DND-41 (cell line): ENCODE data around the gene KLHL6.

Experiments used
- ATAC-seq: fragments of 200-7000 bp; cut with Tn5 transposase; 3 replicates; pipeline ENCODE4 v1.9.1; 2021; ENCODE audit warnings: low read depth; ENCODE audit not compliant: insufficient read depth
- DNase-seq: peaks from one replicate; pipeline ENCODE4 v3.0.0-alpha.2; 2020
- H2AFZ ChIP-seq: 2 replicates; pipeline ENCODE4 v1.6.0; 2012; ENCODE audit warnings: low read depth, low read length
- H3K27ac ChIP-seq: 2 replicates; pipeline ENCODE4 v1.5.1; 2012; ENCODE audit warnings: low read length, inconsistent platforms
- H3K27me3 ChIP-seq: fragments of 200-600 bp; sonication (generic); 2 replicates; pipeline ENCODE4 v1.6.0; 2012; ENCODE audit warnings: low read length, mild to moderate bottlenecking, inconsistent platforms; ENCODE audit not compliant: insufficient read depth, poor library complexity
- H3K36me3 ChIP-seq: 2 replicates; pipeline ENCODE4 v1.5.1; 2012; ENCODE audit warnings: low read length, inconsistent platforms; ENCODE audit not compliant: insufficient read depth
- H3K4me1 ChIP-seq: 2 replicates; pipeline ENCODE4 v1.5.1; 2012; ENCODE audit warnings: mild to moderate bottlenecking, low read length; ENCODE audit not compliant: insufficient read depth
- H3K4me2 ChIP-seq: 2 replicates; pipeline ENCODE4 v1.6.0; 2012; ENCODE audit warnings: mild to moderate bottlenecking, moderate library complexity, low read length, inconsistent platforms; ENCODE audit not compliant: insufficient read depth
- H3K4me3 ChIP-seq, 2 experiments: fragments of 200-600 bp in 1 of 2; shearing (Covaris generic) in 1 of 2; 2 replicates each; pipeline ENCODE4 v1.5.1; 2012 to 2016; ENCODE audit warnings: inconsistent platforms in 2 of 2, low read length in 2 of 2, mild to moderate bottlenecking in 2 of 2, low read depth in 1 of 2, moderate library complexity in 1 of 2
- H3K79me2 ChIP-seq: 2 replicates; pipeline ENCODE4 v1.6.0; 2012; ENCODE audit warnings: low read length, inconsistent platforms; ENCODE audit not compliant: insufficient read depth
- H3K9ac ChIP-seq: 2 replicates; pipeline ENCODE4 v1.6.0; 2012; ENCODE audit warnings: low read depth, mild to moderate bottlenecking, inconsistent platforms, low read length, moderate library complexity
- H3K9me3 ChIP-seq: 2 replicates; pipeline ENCODE4 v1.5.1; 2012; ENCODE audit warnings: low read length, moderate library complexity, mild to moderate bottlenecking, inconsistent platforms; ENCODE audit not compliant: insufficient read depth, severe bottlenecking
- H4K20me1 ChIP-seq: 2 replicates; pipeline ENCODE4 v1.6.0; 2012; ENCODE audit warnings: low read length; ENCODE audit not compliant: insufficient read depth
- EZH2 ChIP-seq: IDR thresholded peaks from 3 replicates; pipeline ENCODE4 v1.6.1; 2012; ENCODE audit warnings: borderline replicate concordance, low read depth, mild to moderate bottlenecking, moderate library complexity, low read length, inconsistent platforms; ENCODE audit not compliant: severe bottlenecking
- TF ChIP-seq, protein P1 (sequence below): IDR thresholded peaks from 2 replicates; pipeline ENCODE4 v1.5.1; 2012; ENCODE audit warnings: borderline replicate concordance, low read length, moderate library complexity, mild to moderate bottlenecking; ENCODE audit not compliant: poor library complexity, severe bottlenecking; ENCODE audit errors: extremely low read depth

KLHL6 gene

GRCh38 chr3:183538486-183538885 is 17.0 kb downstream of the KLHL6 start:
- ATAC-seq (no peak), DNase-seq (no peak)
- no peak overlapping the region for H3K4me3 ChIP-seq
- no peak overlapping the region for H3K27ac ChIP-seq
- TF ChIP-seq, protein P1, sequence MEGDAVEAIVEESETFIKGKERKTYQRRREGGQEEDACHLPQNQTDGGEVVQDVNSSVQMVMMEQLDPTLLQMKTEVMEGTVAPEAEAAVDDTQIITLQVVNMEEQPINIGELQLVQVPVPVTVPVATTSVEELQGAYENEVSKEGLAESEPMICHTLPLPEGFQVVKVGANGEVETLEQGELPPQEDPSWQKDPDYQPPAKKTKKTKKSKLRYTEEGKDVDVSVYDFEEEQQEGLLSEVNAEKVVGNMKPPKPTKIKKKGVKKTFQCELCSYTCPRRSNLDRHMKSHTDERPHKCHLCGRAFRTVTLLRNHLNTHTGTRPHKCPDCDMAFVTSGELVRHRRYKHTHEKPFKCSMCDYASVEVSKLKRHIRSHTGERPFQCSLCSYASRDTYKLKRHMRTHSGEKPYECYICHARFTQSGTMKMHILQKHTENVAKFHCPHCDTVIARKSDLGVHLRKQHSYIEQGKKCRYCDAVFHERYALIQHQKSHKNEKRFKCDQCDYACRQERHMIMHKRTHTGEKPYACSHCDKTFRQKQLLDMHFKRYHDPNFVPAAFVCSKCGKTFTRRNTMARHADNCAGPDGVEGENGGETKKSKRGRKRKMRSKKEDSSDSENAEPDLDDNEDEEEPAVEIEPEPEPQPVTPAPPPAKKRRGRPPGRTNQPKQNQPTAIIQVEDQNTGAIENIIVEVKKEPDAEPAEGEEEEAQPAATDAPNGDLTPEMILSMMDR, result no peak
- no peak for TF ChIP-seq EZH2
- no peak overlapping the region for H2AFZ ChIP-seq
- no peaks in the 10 kb centered on the region for H3K4me1 ChIP-seq
- H4K20me1 ChIP-seq, result peaks cover 33% of the 10 kb centered on the region
- H3K79me2 ChIP-seq, result peaks cover 41% of the 10 kb centered on the region
- no peaks in the 10 kb centered on the region for H3K27me3 ChIP-seq
- H3K9ac ChIP-seq, result no peak overlapping the region
- no peaks in the 10 kb centered on the region for H3K36me3 ChIP-seq
- H3K4me2 ChIP-seq, result no peak overlapping the region
- no peaks in the 10 kb centered on the region for H3K9me3 ChIP-seq

- Histone ChIP-seq H3K4me2 (no peak overlapping the region), H3K79me2 (peaks cover 37% of the 10 kb centered on the region)
- ATAC-seq, result no peak
Measured at GRCh38 chr3:183537295-183537730, 18.2 kb downstream of the KLHL6 start.

GRCh38 chr3:183536238-183536880 is 19.1 kb downstream of the KLHL6 start:
- TF ChIP-seq, protein P1, result no peak
- TF ChIP-seq EZH2, result no peak
- Histone ChIP-seq H3K9me3 (no peaks in the 10 kb centered on the region), H3K9ac (no peak overlapping the region), H3K27ac (no peak overlapping the region), H2AFZ (no peak overlapping the region), H3K79me2 (peaks cover 34% of the 10 kb centered on the region), H3K4me1 (no peaks in the 10 kb centered on the region), H3K27me3 (no peaks in the 10 kb centered on the region), H3K4me3 (no peak overlapping the region), H3K36me3 (no peaks in the 10 kb centered on the region), H4K20me1 (peaks cover 33% of the 10 kb centered on the region), H3K4me2 (no peak overlapping the region)
- ATAC-seq (no peak), DNase-seq (no peak)

More at GRCh38 chr3:183537295-183537730, 18.2 kb downstream of the KLHL6 start:
- Histone ChIP-seq H3K9ac (no peak overlapping the region), H3K27me3 (no peaks in the 10 kb centered on the region), H3K36me3 (no peaks in the 10 kb centered on the region), H2AFZ (no peak overlapping the region), H3K4me1 (no peaks in the 10 kb centered on the region), H3K4me3 (no peak overlapping the region), H3K9me3 (no peaks in the 10 kb centered on the region), H4K20me1 (peaks cover 32% of the 10 kb centered on the region), H3K27ac (no peak overlapping the region)
- no peak for TF ChIP-seq EZH2
- TF ChIP-seq, protein P1, result no peak
- DNase-seq, result no peak

GRCh38 chr3:183534249-183534648 is 21.3 kb downstream of the KLHL6 start:
- DNase-seq (no peak), ATAC-seq (no peak)
- H3K9ac ChIP-seq, result no peak overlapping the region
- H4K20me1 ChIP-seq, result peaks cover 28% of the 10 kb centered on the region
- no peaks in the 10 kb centered on the region for H3K27me3 ChIP-seq
- no peaks in the 10 kb centered on the region for H3K4me1 ChIP-seq
- no peaks in the 10 kb centered on the region for H3K36me3 ChIP-seq
- H2AFZ ChIP-seq, result no peak overlapping the region
- no peak overlapping the region for H3K4me2 ChIP-seq
- TF ChIP-seq EZH2, result no peak
- TF ChIP-seq, protein P1, result no peak
- H3K4me3 ChIP-seq, result no peak overlapping the region
- peaks cover 31% of the 10 kb centered on the region for H3K79me2 ChIP-seq
- no peaks in the 10 kb centered on the region for H3K9me3 ChIP-seq
- no peak overlapping the region for H3K27ac ChIP-seq
